Right atrium auricular region (tissue), 2 donors: Measurements from ENCODE around the gene PRKD3. TPM values are rescaled to one million over a fixed set of nuclear protein-coding genes. Genes with fewer than 3 reads are reported as not detected.
A peak's percentile ranks its signal among the peaks of the same experiment; 100 is the strongest.

Experiments
- DNase-seq: peaks from one replicate; pipeline ENCODE4 v3.0.0-alpha.2; 2019; ENCODE audit warnings: low spot score
- H3K27ac ChIP-seq, 2 donors: fragments of 200-600 bp; sonication (generic); 1 replicate in 1 of 2; 2 replicates in 1 of 2; pipeline ENCODE4 v1.5.1; 2016 to 2019
- H3K27me3 ChIP-seq, 2 donors: fragments of 200-600 bp; sonication (generic); one replicate each; pipeline versions ENCODE4 v1.5.1 to v1.6.0; 2017 to 2019
- H3K36me3 ChIP-seq: fragments of 200-600 bp; sonication (generic); one replicate; pipeline ENCODE4 v1.5.1; 2016
- H3K4me1 ChIP-seq, 2 donors: fragments of 200-600 bp; sonication (generic); one replicate each; pipeline versions ENCODE4 v1.5.1 to v1.6.0; 2017 to 2019
- H3K4me3 ChIP-seq, 2 donors: fragments of 200-600 bp; sonication (generic); 1 replicate in 1 of 2; 2 replicates in 1 of 2; pipeline ENCODE4 v1.5.1; 2017 to 2019; ENCODE audit warnings: mild to moderate bottlenecking in 1 of 2, moderate library complexity in 1 of 2
- H3K9me3 ChIP-seq, 2 donors: fragments of 200-600 bp; sonication (generic); one replicate each; pipeline ENCODE4 v1.5.1; 2019
- CTCF ChIP-seq, 2 donors: fragments of 200-600 bp; sonication (generic); IDR thresholded peaks; one replicate each; pipeline ENCODE4 v1.5.1; 2019; ENCODE audit warnings: antibody characterized with exemption in 2 of 2
- total RNA-seq, 2 donors: library from RNA; depleted of rRNA; stranded (reverse); fragments of >200 nt; gene quantifications; one replicate each; pipeline ENCODE4 v1.1.0, GENCODE V29; 2016

PRKD3 gene
- total RNA-seq, 2 donors from 2014 or later, result 13.0 to 20.6 TPM

GRCh38 chr2:37333256-37333655 lies 8.6 kb upstream of the PRKD3 start:
- Histone ChIP-seq H3K9me3 (no peaks in the 10 kb centered on the region), H3K27ac (no peak overlapping the region), H3K4me1 (no peaks in the 10 kb centered on the region), H3K4me3 (no peak overlapping the region), H3K36me3 (no peaks in the 10 kb centered on the region), H3K27me3 (no peaks in the 10 kb centered on the region)
- no peak for TF ChIP-seq CTCF (IDR thresholded peaks at IDR 0.05)
- no peak for DNase-seq

GRCh38 chr2:37332560-37332959 lies 7.9 kb upstream of the PRKD3 start:
- Histone ChIP-seq H3K36me3 (no peaks in the 10 kb centered on the region), H3K27ac (no peak overlapping the region), H3K9me3 (no peaks in the 10 kb centered on the region), H3K4me1 (no peaks in the 10 kb centered on the region), H3K27me3 (no peaks in the 10 kb centered on the region), H3K4me3 (no peak overlapping the region)
- no peak for TF ChIP-seq CTCF (IDR thresholded peaks at IDR 0.05)
- DNase-seq, result no peak

- no peak for TF ChIP-seq CTCF (IDR thresholded peaks at IDR 0.05)
- Histone ChIP-seq H3K4me3 (no peak overlapping the region), H3K27ac (no peak overlapping the region), H3K36me3 (no peaks in the 10 kb centered on the region), H3K27me3 (no peaks in the 10 kb centered on the region), H3K4me1 (no peaks in the 10 kb centered on the region), H3K9me3 (no peaks in the 10 kb centered on the region)
- DNase-seq, result no peak
These were observed 6.0 kb upstream of the PRKD3 start for GRCh38 chr2:37330681-37331080.

- no peaks in the 10 kb centered on the region for H3K36me3 ChIP-seq
- H3K9me3 ChIP-seq, result no peaks in the 10 kb centered on the region
- H3K27ac ChIP-seq, result peak overlapping the region; percentile 50 to 91
- peaks cover 0 to 15% of the 10 kb centered on the region in 2 donors for H3K4me1 ChIP-seq
- H3K27me3 ChIP-seq, result no peaks in the 10 kb centered on the region
- no peak for TF ChIP-seq CTCF (IDR thresholded peaks at IDR 0.05)
- peak overlapping the region in 1 of 2 donors; percentile 12 for H3K4me3 ChIP-seq
- no peak for DNase-seq
These were observed 2.4 kb upstream of the PRKD3 start for GRCh38 chr2:37326866-37327634.

- H3K27ac ChIP-seq, result peak overlapping the region; percentile 91
- DNase-seq, result peak; percentile 72
- H3K36me3 ChIP-seq, result no peaks in the 10 kb centered on the region
- H3K9me3 ChIP-seq, result no peaks in the 10 kb centered on the region
- no peaks in the 10 kb centered on the region for H3K27me3 ChIP-seq
- peaks cover 0 to 23% of the 10 kb centered on the region in 2 donors for H3K4me1 ChIP-seq
- TF ChIP-seq CTCF (IDR thresholded peaks at IDR 0.05), result no peak
- peak overlapping the region in 1 of 2 donors; percentile 12 for H3K4me3 ChIP-seq
These were observed 1.7 kb upstream of the PRKD3 start for GRCh38 chr2:37326285-37326684.
